Fibroblast of skin of abdomen (primary cell): ENCODE results near the gene ECHS1.
A peak's percentile ranks its signal among the peaks of the same experiment; 100 is the strongest.

Experiments
- DNase-seq: peaks from one replicate; pipeline ENCODE4 v3.0.0-alpha.2; 2013

ECHS1 gene

DNA sequence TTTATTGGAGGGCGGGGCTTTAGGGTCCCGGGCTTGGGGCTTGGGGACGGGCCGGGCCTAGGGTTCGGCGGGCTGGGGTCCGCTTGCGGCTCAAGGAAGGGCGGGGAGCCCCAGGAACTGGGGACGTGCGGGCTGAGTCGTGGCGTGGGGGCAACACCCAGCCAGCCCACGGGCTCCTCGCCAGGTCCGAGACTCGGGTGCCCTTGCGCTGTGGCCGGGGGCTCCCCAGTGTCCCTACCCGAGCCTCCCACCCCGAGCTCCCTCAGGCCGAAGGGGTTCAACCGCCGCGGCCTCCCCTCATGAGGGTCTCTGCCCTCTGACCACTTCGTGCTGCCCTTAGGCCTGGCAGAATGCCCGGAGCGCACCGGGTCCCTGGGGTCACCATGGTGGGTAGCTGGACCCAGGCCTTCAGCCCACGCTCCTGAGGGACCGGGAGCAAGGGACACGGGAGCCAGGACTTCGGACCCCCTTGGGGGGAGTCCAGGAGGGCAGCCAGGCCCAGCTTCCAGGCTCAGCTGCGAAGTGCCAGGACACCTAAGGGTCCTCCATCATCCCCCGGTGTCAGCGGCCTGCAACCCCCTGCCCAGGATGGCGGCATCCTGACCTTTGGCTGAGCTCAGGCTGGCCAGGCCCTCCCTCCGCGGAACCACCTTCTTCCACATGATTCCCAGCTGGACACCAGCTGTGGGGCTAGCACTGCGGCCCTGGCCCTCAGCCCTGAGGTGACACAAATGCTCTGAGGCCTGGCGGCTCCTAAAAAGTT, 14.8 kb downstream of the ECHS1 start:
- no peak for DNase-seq

DNA sequence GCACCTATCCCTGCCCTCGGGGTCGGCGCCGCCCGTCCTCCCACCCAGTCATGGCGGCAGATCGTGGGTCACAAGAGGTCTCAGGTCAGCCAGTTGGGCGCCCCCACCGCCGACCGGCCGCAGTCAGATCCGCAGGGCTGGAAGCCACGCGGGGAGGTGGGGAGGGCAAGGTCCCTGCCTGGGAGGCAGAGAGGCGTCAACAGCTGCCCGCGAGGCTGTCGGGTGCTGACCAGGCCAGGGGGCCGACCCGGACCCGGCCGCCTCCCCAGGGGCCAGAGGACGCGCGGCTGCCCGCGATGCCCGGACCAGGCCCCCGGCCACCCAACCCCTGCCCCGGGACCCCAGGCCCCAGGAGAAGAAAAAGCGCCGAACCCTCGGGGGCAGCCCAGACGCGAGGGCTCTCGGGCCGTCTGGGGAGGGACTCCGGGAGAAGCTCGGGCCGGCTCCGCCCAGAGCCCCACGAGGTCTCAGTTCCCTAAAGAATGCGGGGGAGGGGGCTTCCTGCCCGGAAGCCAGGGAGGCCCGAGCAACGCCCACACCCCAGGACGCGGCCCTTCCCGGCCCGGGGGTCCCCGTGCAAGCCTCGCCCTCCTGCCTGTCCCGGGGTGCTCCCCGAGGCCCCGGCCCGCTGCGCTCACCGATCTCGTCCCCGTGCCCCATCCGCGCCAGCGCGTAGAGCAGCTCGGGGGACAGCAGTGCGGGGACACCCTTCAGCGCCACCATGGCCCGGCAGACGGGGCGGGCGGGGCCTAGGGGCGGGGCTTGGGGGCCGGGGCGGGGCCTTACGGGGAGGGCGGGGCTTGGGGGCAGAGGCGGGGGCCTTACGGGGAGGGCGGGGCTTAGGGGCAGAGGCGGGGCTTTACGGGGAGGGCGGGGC, 15.6 kb downstream of the ECHS1 start, which contains the start of gene FUOM:
TSS of gene FUOM (minus strand) at position 735 of the 877 bp plus-strand sequence. CDS start at position 723, 12 bp downstream.
- DNase-seq, result peak; percentile 70

DNA sequence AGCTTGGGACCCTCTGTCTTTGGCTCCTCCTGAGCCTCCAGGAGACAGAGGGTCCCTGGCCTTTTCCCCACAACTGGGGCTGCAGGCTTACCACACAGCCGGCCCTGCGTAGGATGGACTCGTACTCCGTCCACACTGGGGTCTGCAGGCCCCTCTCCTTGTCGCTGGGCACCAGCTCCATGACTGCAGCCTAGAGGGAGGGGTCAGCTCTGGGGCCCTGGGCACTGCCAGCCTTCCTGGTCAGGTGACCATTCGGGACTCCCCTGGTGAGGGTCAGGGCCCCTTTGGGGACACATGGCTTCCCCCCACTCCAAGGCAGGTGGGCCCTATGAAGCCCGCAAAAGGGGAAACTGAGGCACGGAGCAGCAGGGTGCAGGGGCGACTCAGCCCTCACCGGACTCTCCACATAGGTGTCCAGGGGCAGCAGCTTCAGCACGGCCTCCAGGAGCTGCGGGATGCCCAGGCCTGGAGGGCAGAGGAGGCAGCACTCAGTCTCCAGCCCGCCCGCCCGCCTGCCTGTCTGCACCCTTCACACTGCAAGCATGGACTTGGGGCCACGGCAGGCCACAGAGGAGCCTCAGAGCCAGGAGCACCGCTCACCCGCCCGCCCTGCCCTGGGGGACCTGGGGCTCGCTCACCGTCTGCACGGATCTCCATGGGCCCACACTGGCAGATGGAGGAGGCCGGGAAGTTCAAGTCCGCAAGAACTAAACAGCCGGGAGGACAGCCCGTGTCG, 16.4 kb downstream of the ECHS1 start:
- no peak for DNase-seq

DNA sequence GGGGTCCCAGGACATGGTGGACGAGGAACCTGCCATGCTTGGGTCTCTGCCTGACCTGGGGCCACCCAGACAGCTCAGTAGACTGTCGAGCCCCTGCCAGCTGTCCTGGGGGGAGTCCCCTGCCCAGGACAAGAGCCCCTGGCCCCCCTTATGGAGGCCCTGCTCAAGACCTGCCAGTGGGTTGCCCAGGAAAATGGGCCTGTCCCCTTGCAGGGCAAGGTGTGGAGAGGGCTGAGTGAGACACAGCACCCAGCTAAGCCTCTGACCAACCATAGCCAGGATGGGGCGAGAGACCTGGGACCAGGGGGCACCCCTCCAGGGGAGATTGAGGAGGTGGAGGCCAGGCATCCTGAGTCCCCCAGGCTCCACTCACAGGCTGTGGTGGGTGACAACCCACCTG, 17.2 kb downstream of the ECHS1 start:
- DNase-seq, result no peak

DNA sequence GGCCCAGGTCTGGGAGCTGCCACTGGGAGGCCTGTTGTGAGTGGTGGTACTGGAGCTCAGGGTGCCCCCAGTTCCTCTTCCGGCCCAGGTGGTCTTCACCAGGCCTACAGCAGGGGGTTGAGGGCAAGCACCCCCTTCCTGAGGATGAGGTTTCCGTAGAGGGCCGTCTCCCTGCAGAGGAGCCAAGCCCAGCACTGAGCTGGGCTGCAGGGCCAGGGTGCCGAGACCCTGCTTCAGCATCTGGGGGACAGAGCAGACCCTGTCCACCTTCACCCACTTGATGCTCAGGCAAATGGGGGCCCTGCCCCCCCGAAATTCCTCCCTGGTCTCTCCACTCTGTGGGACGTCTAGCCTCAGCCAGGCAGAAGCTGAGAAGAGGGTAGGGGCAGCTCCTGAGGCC, 17.9 kb downstream of the ECHS1 start:
- no peak for DNase-seq

DNA sequence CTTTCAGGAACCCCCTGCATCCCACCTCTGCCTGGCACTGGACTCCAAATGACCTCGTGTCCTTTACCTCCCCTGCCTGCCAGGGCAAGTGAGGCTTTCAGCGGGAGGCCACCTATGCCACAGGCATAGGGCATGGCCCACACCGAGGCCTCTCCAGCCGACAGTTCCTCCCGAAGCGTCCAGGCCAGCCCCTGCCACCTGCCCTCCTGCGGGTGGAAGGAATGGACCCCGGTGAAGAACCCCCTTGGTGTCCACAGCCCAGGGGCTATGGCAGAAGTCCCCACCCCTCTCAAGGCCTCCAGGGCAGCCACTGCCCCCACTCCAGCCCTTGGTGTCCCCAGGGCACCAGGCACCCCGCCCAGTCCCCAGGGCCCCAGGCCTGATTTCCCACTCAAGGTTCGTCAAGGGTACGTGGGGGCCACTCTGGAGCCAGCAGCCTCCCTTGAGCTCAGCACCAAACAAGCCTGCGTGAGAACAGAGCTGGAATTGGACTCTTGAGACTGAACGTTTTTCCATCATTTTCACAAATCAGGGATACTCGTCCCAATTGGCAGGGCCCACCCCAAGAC, 18.4 kb downstream of the ECHS1 start:
- DNase-seq, result no peak

DNA sequence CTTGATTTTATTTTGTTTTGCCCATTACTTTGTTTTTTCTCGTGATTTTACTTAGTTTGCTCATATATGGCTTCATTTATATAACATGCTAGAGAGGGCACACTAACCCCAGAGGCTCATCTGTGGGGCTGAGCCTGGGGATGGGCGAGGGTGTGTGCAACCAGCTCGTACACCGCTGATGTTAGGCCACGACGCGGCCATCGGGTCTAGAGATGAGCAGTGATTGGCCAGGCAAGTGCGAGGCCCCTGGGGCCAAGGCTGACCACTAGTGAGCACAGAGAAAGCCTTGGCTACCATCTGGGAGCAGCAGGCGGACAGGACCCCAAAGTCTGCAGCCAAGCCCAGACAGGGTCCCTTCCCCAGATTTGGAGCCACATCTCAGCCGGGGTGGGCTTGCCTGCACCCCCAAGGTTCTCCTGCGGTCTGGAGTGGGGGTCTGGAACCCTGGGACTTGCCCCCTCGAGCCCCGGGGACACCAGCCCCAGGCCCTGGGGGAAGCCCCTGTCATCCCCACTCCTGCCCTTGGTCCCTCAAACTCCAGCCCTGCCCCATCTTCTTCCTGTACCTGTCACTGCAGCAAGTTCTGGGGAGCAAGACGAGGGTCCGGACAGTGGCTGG, 19.1 kb downstream of the ECHS1 start:
- DNase-seq, result no peak

DNA sequence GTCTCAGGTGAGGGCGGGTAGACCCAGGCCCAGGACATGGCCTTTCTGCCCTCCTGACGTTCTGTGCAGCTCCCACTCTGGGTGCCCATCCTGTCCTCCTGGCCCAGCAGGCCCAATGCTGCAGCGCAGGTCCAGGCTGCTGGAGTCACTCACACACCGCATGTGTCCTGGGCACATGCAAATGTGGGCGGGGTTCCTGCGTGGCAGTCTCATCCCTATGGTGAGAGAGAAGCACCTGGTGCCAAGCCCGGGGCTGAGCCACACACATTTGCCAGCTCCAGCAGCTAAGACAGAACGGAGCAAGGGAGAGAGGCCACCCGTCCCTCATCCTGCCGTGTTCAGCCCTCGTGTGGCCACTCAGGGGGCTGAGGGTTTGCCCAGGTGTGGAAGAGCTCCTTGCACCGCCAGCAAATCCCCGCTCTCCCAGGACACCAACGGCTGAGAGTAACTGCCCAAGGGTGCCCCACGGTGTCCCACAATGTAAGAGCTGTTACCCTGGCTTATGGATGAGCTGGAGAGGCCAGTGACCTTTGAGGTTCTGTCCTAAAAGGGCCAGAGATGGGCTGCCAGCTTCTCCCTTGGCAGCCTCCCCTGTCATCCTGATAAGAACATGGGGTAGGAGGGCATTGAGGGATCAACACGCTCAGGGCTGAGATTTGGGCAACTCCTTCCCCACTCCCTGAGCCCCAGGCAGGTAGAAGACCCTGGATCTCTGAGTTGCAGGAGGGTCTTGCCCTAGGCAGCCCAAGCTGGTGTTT, 19.8 kb downstream of the ECHS1 start:
- DNase-seq, result no peak

DNA sequence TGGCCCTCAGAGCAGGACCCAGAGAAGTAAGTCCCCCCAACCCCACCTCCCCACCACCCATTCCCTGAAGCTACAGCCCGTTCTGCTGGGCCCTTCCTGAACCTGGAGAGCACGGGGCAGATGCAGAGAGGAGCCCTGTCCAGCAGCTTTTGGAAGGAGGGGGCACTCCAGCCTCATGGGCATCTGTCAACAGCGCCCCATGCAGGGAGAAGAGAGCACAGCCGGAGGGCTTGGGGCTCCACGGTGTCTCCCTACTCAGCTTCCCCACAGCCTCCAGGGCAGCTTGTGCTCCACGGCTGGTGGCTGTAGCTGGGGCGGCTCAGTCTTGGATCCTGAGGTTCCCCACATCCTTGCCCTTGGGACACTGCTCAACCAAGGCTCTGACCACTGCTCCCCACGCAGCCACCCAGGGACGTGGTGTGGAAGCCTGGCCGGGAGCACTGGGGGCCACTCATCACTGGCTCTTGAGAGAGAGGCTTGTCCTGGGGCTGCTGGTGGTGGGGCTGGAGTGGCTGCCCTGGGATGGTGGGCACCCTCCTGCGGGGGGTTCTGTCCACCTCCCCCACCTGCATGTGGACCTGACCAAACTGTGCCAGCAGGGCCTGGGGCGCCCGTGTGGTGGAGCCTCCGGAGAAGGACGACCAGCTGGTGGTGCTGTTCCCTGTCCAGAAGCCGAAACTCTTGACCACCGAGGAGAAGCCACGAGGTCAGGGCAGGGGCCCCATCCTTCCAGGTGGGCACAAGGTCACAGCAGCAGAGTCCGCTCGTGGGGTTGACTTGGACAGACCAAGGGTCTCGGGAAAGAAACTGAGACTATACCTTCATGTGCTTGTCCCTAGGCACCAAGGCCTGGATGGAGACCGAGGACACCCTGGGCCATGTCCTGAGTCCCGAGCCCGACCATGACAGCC, 21.5 kb downstream of the ECHS1 start:
- no peak for DNase-seq

DNA sequence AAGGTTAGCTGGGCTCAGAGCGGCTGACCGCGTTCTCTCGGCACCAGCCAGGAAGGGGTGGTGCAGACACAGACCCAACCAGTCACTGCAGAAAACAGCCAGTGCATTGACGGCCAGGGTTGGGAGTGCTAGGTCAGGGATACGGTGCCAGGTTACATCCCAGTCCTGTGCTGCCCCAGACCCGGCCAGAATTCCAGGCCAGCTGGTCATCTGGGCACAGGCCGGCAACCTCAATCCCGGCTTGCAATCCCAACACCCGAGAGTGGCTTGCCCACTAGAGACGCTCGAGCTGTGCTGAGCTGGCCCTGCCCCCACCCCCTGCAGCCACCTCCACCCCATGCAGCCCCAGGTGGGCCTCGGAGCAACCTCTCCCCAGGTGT, 22.2 kb downstream of the ECHS1 start:
- DNase-seq, result no peak

DNA sequence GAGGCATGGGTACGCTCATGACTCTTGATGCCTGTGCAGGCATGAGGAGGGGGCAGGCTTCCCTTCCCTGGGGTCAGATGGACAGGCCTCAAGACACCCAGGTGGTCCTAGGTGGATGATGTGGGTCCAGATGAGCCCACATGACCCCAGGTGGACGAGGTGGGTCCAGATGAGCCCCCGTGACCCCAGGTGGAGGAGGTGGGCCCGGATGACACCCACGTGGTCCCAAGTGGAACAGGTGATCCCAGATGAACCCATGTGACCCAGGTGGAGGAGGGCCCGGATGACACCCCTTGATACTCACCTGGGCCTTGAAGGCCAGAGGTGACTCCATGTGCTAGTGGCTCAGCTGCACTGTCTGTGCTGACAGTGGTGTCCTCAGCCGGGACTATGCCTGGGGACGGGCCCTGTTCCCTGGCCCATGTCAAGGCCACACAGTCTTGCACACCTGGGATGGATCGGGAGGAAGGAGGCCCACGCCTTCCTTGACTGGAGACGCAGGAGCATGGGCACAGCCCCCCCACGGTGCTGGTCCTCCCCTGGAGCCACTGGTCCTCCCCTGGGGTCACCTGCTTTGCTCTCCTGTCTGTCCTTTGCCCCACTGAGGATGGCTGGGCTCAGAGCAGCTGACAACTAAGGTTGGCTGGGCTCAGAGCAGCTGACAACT, 22.7 kb downstream of the ECHS1 start:
- DNase-seq, result no peak

DNA sequence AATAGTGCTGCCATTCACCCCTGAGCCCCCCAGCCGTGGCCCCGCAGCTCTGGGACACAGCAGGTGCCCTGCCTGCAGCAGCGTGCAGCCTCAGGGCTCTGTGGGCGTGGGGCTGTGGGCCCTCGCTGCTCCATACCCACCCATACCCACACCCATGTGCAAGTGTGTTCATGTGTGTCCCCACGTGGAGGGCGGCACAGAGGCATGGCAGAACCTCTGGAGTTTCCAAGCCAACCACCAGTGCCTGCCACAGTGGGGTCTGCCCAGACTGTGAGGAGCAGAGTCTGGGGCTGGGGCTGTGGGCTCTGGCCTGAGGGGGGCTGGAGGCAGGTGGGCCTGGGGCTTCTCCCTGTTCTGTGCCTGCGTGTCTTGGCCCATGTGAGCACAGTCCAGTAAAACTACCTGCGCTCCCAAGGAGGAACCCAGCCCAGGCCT, 23.6 kb downstream of the ECHS1 start:
- DNase-seq, result no peak

DNA sequence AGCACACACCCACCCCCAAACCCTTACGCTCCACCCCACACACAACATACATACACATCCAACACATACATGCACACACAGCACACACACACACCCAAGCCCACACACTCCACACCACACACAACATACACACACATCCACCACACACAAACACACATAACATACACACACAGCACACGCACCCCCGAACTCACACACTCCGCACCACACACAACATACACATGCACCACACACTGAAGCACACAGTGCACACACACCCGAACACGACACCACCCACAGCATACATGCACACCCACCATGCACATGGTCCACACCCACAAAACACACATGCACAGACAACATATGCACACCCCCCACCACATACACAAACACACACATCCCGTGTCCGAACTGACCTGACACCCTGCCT, 24.0 kb downstream of the ECHS1 start:
- DNase-seq, result no peak

DNA sequence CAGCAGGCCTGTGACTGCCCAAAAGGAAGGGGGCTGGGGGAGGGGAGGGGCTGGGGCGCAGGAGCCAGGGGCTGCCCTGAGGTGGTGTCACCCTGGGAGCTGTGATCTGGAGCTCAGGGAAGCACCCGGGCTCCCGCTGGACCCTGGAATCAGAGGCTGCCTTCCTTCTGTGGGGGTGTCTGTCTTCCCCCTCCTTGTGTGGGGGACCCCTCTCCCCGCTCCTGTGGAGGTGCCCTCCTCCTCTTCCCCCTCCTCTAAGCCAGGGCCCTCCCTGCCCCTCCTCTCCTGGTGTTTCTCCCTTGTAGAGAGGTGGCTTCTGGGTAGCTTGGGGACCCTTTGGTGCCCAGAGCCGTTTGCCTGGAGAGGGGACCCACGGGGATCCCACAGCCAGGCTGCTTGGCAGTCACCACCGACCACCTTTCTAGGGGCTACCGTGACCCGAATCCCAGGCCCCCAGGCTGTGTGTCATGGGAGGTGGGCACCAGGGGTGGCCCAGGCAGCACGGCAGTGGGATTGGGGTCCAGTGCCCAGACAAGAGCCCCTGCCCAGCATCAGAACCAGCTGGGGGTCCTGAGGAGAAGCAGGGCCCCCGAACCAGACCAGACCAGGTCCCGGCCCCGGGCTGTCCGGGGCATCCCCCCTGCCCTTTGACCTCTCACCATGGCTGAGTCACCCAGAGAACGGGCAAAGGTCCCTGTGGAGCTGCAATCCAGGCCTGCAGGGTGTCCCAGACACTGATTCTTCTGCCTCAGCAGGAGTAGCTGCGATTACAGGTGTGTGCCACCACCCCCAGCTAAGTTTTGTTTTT, 25.2 kb downstream of the ECHS1 start:
- DNase-seq, result no peak

DNA sequence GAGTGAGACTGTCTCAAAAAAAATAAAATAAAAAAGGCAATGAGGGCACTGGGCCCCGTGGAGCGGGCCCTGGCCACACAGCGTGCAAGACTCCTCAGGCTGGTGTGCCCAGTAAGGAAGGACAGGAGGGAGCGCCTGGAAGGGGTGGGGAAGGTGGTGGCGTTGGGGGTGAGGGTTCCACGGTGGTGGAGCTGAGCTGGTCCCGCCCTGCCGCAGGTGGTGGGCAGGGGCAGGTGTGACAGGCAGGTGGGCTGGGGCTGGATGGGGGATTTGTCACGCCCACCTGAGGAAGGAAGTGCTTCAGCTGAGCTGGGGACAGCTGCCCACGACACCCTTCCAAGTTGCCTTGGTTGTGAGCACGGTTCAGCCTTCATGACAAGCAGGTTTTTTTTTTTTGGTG, 26.7 kb downstream of the ECHS1 start:
- DNase-seq, result no peak

DNA sequence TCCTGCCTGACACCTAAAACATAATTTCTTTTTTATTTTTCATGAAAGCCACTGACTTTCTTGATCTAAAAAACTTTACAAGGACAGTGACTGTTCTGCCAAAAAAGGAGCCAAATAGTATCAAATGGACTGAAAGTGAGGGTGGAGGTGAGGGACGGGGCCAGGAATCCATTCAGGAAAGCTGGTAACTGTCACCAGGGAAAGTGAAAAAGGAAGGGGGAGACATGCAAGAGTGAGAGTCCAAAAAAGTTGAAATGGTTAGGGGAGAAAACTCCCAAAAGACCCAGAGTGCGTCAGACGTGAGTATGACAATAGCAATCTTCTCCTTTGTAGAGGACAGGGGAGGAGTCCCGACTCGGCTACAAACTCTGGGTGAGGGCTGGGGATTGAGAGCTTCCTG, 28.9 kb downstream of the ECHS1 start:
- DNase-seq, result no peak

DNA sequence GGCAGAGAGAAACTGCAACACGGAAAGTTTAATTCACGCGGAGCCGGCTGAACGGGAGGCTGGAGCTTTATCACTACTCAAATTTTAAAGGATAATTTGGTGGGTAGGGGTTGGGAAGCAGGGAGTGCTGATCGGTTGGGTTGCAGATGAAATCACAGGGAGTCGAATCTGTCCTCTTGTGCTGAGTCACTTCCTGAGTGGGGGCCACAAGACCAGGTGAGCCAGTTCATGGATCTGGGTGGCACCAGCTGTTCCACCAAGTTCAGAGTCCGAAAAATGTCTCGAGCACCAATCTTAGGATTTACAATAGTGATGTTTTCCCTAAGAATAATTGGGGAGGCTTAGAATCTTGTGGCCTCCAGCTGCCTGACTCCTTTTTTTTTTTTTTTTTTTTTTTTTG, 29.6 kb downstream of the ECHS1 start:
- no peak for DNase-seq

DNA sequence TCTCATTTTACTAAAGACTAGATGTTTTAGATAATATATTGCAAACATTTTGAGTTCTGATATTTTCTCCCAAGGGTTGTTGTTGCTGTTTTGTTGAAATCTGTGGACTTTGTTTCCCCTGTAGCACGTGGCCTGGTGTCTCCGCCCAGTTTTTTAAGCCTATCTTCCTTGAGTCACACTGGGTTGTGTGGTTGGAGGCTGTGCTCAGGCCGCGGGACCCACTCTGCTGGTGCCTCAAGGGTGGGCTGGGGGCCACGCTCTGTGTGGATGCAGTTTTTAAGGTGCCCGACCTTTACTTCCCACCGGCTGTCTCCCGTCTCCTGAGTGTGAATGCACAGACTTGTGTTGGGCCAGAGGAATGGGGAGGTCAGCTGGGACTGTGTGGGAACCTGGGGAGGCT, 30.2 kb downstream of the ECHS1 start:
- DNase-seq, result no peak

DNA sequence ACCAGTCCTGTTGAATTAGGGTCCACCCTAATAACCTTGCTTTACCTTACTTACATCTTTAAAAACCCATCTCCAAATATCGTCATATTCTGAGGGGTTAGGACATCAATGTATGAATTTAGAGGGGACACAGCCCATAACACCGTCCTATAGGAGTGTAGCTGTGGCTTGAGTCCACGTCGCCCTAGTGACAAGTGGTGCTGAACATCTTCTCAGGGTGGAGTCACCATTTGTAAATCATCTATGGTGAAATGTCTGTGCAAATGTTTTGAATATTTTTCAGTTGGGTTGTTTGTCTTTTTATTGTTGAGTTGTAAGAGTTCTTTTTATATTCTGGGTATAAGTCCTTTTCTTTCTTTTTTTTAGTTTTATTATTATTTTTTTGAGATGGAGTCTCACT, 31.2 kb downstream of the ECHS1 start:
- no peak for DNase-seq
